ENCODE data around the gene CAPN5. TPM values are rescaled to one million over a fixed set of nuclear protein-coding genes. Genes with fewer than 3 reads are reported as not detected.

Gene CAPN5
- total RNA-seq, 1 donor from 2014 or later: 7.4 TPM

DNA sequence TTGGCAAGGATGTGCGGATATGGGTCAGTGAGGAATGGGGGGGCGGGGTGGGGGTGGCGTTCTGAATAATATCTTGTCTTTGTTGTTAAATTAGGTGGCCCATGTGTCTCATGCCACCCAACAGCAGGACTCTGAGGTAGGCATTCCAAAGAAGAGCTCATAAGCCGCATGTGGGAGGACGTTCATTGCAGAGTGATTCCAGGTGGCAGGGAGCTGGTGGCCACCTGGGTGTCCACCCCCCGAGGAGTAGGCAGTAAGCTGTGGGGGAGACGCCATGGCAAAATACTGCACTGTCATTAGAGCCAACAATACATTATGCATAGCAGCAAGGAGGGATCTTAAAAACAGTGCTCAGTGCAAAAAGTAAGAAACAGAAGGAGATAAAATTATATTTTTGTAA lies 14.3 kb upstream of the CAPN5 start:
- H3K4me3 ChIP-seq: no peak overlapping the region
- H4K20me1 ChIP-seq (ENCODE audit: low read depth): no peaks in the 10 kb centered on the region
- Mint-ChIP-seq H3K4me1 (peaks cover 5% of the 10 kb centered on the region), H3K27ac (no peak overlapping the region), H3K9me3 (peaks cover 9% of the 10 kb centered on the region), H3K27me3 (ENCODE audit: insufficient read depth, low read depth) (peaks cover 5% of the 10 kb centered on the region), H3K4me3 (no peak overlapping the region), H3K36me3 (peaks cover 2% of the 10 kb centered on the region)
- H3K4me2 ChIP-seq: no peak overlapping the region
- H3K79me2 ChIP-seq (ENCODE audit: low read depth): no peaks in the 10 kb centered on the region
- H3K27me3 ChIP-seq: no peaks in the 10 kb centered on the region
- H3K4me1 ChIP-seq: no peaks in the 10 kb centered on the region
- no peaks in the 10 kb centered on the region for H3K36me3 ChIP-seq
- no peak overlapping the region for H2AFZ ChIP-seq (replicated peaks)
- no peaks in the 10 kb centered on the region for H3K9me3 ChIP-seq (ENCODE audit: low read depth)
- H3K9ac ChIP-seq: no peak overlapping the region
- TF ChIP-seq, protein P1, sequence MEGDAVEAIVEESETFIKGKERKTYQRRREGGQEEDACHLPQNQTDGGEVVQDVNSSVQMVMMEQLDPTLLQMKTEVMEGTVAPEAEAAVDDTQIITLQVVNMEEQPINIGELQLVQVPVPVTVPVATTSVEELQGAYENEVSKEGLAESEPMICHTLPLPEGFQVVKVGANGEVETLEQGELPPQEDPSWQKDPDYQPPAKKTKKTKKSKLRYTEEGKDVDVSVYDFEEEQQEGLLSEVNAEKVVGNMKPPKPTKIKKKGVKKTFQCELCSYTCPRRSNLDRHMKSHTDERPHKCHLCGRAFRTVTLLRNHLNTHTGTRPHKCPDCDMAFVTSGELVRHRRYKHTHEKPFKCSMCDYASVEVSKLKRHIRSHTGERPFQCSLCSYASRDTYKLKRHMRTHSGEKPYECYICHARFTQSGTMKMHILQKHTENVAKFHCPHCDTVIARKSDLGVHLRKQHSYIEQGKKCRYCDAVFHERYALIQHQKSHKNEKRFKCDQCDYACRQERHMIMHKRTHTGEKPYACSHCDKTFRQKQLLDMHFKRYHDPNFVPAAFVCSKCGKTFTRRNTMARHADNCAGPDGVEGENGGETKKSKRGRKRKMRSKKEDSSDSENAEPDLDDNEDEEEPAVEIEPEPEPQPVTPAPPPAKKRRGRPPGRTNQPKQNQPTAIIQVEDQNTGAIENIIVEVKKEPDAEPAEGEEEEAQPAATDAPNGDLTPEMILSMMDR (IDR thresholded peaks at IDR 0.05): no peak
- no peak for TF ChIP-seq EZH2 (IDR thresholded peaks at IDR 0.05)
- no peak for TF ChIP-seq EZH2phosphoT487 (IDR thresholded peaks at IDR 0.05)
- peaks cover under 1% of the 10 kb centered on the region for H3F3A ChIP-seq (ENCODE audit: low read depth)
- DNase-seq (ENCODE audit: low spot score): no peak
- H3K27ac ChIP-seq: no peak overlapping the region

DNA sequence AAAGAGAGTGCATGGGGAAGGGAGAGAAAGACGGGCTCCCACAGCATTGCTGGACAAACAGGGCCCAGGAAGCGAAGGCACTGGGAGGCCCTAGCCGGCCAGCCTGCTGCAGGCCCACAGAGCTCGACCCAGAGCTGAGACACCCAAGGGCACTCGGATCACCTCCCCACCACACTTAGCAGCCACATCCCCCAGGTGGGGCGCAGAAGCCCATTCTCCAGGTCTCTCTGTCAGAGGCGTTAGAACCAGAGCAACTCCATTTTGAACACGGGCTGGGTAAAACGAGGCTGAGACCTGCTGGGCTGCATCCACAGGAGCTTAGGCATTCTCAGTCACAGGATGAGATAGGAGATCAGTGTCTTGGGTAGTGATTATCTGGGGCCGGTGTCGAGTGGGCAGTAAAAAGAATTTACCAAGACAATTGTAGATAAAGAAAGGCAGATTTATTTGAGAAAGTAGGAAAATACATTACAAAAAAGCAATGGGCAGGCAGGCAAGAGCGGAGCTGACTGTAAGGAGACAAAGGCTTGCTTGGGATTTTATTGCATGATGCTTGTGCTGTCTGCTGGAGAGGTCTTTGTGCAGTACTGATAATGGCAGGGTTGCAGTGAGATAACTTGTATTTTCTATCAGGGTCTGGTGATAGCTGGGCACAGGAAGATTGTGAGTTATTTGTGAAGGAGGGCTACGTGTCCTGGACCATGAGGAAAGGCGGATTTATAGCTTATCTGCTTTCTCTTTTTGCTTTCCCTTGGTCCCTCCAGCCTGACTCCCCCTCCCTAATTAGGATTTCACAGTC lies 13.4 kb upstream of the CAPN5 start:
- Histone ChIP-seq H3K9ac (no peak overlapping the region), H3K36me3 (no peaks in the 10 kb centered on the region), H3K79me2 (ENCODE audit: low read depth) (no peaks in the 10 kb centered on the region), H3K9me3 (ENCODE audit: low read depth) (no peaks in the 10 kb centered on the region), H3F3A (ENCODE audit: low read depth) (no peaks in the 10 kb centered on the region), H3K4me1 (no peaks in the 10 kb centered on the region), H3K27me3 (no peaks in the 10 kb centered on the region), H3K4me3 (no peak overlapping the region), H2AFZ (replicated peaks) (no peak overlapping the region), H3K4me2 (no peak overlapping the region), H4K20me1 (ENCODE audit: low read depth) (no peaks in the 10 kb centered on the region), H3K27ac (no peak overlapping the region)
- Mint-ChIP-seq H3K27me3 (ENCODE audit: insufficient read depth, low read depth) (peaks cover 3% of the 10 kb centered on the region), H3K4me1 (peaks cover 5% of the 10 kb centered on the region), H3K36me3 (peaks cover 2% of the 10 kb centered on the region), H3K4me3 (no peak overlapping the region), H3K27ac (no peak overlapping the region), H3K9me3 (peaks cover 9% of the 10 kb centered on the region)
- TF ChIP-seq EZH2phosphoT487 (IDR thresholded peaks at IDR 0.05) (no peak), EZH2 (IDR thresholded peaks at IDR 0.05) (no peak)
- TF ChIP-seq, protein P1 (IDR thresholded peaks at IDR 0.05): no peak
- DNase-seq (ENCODE audit: low spot score): no peak

DNA sequence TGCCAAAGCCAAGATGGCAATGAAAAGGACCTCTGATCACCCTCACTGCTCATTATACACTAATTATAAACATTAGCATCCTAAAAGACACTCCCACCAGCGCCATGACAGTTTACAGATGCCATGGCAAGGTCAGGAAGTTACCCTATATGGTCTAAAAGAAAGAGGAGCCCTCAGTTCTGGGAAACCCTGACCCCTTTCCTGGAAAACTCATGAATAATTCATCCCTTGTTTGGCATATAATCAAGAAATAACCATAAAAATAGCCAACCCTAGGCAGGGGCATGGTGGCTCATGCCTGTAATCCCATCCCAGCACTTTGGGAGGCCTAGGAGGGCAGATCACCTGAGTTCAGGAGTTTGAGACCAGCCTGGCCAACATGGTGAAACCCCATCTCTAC lies 12.7 kb upstream of the CAPN5 start:
- H3K9me3 Mint-ChIP-seq: peaks cover 9% of the 10 kb centered on the region
- H3K4me3 Mint-ChIP-seq: no peak overlapping the region
- H3K27ac ChIP-seq: no peak overlapping the region
- H3K9me3 ChIP-seq (ENCODE audit: low read depth): no peaks in the 10 kb centered on the region
- no peaks in the 10 kb centered on the region for H3K79me2 ChIP-seq (ENCODE audit: low read depth)
- no peaks in the 10 kb centered on the region for H3K27me3 ChIP-seq
- H3K36me3 ChIP-seq: no peaks in the 10 kb centered on the region
- peaks cover 3% of the 10 kb centered on the region for H3K27me3 Mint-ChIP-seq (ENCODE audit: insufficient read depth, low read depth)
- peaks cover 2% of the 10 kb centered on the region for H3K36me3 Mint-ChIP-seq
- H3K4me2 ChIP-seq: no peak overlapping the region
- H3F3A ChIP-seq (ENCODE audit: low read depth): no peaks in the 10 kb centered on the region
- DNase-seq (ENCODE audit: low spot score): no peak
- H3K9ac ChIP-seq: no peak overlapping the region
- peaks cover 5% of the 10 kb centered on the region for H3K4me1 Mint-ChIP-seq
- H3K27ac Mint-ChIP-seq: no peak overlapping the region
- TF ChIP-seq EZH2 (IDR thresholded peaks at IDR 0.05) (no peak), EZH2phosphoT487 (IDR thresholded peaks at IDR 0.05) (no peak)
- TF ChIP-seq, protein P1 (IDR thresholded peaks at IDR 0.05): no peak
- H4K20me1 ChIP-seq (ENCODE audit: low read depth): no peaks in the 10 kb centered on the region
- no peak overlapping the region for H2AFZ ChIP-seq (replicated peaks)
- no peak overlapping the region for H3K4me3 ChIP-seq
- no peaks in the 10 kb centered on the region for H3K4me1 ChIP-seq

All from neural progenitor cell (in vitro differentiated cells).